Middle frontal gyrus (tissue), 1 donor: ENCODE data around the gene LBHD2.

Experiments
- DNase-seq: peaks from one replicate; pipeline ENCODE4 v3.0.0-alpha.2; 2015; ENCODE audit warnings: low spot score; ENCODE audit errors: extremely low spot score

LBHD2 gene

DNA sequence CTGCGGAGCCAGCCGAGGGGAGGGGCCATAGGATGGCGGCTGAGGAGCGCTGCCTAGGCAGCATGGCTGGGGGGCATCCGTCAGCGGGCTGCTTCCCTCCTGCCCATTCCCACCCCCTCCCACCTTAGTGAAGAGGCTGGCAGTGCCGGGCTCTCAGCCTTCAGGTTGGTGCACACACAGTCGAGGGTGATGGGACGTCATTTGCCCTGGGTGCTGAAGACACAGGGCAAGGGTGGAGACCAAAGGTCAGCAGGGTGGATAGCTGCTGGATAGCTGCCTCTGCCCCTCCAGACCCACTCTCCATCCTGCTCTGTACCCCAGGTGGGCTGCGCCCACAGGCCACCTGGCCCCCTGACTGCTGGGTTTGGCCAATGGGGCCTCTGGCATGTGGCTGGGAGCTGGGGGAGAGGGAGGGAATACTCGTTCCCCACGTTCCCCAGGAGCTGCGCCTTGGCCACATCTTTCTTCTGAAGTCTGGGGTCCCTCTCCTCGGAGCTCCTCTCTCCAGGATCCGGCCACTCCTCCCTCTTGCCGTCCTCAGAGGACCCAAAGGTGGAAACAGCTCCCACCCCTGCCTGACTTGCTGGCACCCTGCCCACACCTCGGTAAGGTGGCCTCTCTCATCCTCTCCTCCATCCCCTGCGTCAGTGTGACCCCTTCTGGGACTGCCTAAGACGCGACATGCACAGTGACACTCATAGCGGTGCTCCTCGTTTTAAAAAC is 15.5 kb upstream of the LBHD2 start:
- no peak for DNase-seq

DNA sequence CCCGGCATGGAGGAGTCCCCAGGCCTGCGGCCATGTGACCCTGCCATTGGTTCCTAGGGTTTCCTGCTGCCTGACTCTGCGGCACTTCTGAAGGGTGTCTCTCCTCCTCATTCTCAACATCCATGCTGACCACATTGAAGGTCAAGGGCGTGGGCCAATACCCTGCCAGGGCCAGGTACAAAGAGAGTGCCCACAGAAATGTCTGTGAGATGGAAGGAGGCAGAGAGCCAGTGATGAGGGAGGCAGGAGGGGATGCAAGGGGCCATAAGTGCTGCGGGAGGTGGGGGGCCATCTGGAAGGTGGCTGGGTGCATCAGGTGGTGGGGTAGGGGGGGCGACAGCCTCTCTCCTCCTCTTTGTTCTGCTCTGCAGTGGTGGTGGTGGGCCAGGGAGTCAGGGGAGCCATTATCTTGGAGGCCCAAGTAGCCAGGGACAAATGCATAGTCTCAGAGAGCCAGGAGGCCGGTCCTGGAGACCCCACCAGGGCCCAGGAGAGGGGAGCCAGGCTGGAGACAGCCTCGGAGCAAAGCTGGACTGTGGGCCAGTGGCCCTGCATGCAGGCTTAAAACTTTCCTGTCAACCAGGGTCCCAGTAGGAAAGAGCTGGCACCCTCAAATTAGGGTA is 13.6 kb upstream of the LBHD2 start:
- DNase-seq = no peak

DNA sequence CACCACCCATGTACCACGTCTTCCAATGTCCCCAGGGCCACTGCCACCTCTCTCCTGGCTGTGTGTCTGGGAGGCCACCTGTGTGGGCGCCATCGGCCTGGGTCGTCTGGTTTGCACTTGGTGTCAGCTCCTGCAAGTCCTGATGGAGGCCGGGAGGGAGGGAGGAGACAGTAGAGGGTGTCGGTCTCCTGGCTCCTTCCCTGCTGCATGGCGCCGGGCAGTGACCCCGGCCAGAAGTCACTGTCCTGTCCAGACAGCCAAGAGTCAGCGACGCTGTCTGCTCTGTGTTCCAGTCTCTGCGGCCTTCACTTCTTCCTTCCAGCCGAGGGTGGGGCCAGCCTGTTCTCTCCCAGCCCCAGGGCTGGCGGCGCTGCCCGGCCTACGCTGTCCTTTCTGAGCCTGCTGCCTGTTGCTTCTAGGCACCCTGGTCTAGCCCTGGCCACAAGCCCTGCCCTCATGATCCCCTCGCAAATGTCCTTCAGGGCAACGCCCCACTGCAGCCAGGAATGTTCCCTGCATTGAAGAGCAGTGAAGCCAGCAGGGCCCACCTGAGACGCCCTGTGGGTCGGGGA is 13.0 kb upstream of the LBHD2 start:
- no peak for DNase-seq

DNA sequence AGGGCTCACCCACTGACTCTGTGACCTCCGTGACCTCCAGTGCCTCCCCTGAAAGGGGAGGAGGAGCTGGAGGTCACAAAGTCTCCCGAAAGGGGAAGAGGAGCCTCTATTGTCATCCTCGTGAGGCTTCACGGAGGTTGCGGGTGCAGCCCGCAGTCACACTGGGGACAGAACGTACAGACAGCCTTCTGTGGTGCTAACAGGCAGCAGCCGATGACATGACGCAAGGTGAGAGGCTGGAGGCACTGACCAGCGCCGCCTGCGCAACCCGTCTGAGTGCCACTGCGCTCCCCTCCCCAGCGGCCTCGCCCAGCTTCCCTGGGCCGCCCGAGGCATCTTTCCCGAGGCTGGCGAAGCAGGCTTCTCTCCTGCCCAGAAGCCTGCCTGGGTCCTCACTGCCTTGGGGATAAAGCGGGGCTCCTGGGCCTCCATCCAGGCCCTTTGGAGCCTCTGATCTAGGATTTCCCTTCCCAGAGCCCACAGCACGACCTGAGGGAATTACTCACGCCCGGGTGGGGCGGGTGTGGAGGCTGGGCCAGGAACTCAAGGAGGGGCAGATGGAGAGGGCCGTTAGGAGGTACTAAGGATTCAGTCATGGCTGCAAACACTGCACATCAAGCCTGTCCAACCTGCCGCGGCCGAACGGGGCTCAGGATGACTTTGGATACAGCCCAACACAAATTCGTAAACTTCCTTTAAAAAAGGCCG is 12.3 kb upstream of the LBHD2 start:
- DNase-seq = no peak

DNA sequence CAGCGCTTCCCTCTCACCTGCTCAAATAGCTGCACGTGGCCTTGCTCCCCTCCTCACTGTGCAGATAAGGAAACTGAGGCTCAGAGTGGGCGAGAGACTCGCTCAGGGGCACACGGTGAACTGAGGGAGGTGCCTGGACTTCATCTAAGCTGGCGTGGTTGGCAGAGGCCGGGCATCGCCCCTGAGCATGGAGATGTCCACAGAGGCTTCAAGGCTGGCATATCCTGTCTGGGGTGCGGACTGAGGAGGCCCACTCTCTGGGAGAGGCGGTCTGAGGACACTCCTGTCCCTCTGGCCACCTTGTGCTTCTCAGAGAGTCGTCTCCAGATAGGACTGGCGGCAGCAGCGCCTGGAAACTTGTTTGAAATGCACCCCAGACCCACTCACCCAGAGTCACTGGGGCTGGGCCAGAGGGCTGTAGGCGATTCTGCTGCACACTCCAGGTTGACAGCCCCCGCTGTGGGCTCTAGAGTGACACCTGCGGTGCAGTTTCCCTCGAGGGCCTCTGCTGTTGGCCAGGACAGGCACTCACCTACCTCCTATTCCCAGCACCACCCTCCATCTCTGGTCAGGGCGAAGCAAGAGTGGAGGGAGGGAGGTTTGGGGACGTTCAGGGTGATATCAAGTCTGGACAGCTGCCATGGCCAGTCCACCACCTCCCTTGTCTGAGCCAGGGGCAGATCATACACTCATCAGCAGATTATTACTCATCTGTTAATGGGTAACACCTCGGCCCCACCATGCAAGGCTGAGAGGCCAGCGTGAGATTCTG is 11.2 kb upstream of the LBHD2 start:
- DNase-seq = no peak

DNA sequence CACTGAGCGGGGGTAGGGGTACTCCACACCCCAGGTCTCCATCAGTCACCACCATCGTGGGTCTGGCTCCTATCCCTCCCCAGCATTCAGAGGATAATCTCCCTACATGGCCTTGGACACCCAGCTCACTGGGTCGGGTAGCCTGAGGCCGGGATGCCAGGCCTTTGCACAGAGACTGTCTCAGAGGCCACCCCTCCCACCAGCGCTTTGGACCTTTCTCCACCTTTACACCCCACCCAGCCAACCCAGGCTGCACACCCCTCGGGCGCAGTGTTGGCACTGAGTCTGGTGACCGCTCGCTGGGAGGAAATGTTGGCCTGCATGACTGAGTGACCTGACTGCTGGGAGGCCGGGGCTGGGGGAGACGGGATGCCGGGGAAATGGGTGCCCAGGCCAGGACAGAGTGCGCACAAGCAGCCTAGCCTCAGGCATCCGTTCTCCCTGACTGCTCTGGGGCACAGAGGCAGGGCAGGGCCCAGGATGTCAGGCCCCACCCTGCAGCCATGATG is 10.6 kb upstream of the LBHD2 start:
- no peak for DNase-seq

DNA sequence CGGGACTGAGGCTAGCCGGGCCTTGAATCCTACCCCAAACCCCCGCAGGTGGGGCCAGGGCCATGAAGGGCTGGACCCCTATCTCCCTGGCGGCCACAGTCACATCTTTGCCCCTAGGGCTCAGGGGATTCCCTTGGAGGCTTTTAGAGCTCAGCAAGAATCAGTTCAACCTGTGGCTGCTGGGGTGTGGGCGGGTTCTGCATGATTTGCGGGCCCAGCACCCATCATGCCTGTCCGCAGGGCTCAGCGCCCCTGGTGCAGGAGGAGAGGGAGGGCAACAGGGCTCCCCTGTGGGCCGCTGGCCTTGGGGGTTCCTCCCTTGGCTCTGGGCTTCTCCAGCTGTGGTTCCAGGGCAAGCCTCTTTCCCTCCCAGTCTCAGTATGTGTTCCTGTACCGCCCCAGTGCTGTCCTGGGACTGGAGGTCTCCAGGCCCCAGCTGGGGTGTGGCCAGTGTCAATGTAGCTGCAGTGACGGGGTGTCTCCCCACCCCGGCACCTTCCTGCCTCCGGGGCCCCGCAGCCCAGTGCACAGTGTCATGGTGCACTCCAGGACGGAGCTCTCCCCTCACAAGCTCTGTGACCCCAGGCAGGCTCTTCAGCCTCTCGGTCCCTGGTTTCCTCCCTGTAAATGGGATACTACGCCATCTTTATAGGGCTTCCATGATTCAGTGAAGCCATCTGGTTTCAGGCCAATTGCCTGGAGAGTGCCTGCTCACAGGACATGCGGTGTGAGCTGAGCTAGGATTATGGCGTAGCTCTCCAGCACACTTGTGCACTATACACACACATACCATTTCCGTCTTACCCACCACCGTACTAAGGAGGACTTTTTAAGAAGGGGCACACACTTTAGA is 9.9 kb upstream of the LBHD2 start:
- DNase-seq = no peak

DNA sequence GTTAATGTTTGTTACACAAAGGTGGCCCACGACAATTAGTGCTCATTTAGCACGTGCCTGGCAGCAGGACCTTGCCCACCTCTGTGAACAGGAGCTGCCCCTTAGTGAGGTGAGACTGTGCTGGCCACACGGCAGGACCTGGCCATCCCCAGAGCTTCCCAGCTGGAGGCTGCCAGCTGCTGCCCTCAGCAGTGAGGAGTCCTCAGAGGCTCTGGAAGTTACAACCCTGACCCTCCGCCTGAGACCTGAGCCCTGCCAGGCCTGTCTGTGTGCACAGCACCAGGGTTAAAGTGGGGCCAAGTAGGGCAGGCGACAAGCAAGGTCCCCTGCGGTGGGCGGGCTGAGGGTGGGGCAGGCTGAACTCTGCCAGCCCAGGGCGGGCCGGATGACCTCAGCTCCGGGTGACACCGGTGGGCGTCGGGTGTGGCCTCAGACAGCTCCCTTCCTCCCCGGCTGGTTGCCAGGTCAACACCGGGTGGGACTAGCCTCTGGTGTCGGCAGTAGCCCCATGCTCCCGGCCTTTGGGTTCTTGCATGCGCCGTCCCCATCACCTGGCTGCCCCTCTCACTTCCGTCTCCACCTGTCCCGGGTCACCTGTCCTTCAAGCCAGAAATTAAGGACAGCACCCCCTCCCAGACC is 9.2 kb upstream of the LBHD2 start:
- DNase-seq = no peak

DNA sequence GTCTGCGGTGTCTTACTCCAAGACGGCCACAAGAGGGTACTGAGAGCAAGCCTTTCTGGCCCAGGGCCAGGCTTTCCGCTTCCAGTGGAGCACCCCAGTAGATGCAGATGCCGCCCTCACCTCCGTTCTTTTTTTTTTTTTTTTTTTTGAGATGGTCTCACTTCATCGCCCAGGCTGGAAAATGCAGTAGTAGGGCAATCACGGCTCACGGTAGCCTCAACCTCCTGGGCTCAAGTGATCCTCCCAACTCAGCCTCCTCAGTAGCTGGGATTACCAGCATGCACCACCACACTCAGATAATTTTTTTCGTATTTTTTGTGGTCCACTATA is 5.6 kb upstream of the LBHD2 start:
- peak; percentile 31 for DNase-seq

DNA sequence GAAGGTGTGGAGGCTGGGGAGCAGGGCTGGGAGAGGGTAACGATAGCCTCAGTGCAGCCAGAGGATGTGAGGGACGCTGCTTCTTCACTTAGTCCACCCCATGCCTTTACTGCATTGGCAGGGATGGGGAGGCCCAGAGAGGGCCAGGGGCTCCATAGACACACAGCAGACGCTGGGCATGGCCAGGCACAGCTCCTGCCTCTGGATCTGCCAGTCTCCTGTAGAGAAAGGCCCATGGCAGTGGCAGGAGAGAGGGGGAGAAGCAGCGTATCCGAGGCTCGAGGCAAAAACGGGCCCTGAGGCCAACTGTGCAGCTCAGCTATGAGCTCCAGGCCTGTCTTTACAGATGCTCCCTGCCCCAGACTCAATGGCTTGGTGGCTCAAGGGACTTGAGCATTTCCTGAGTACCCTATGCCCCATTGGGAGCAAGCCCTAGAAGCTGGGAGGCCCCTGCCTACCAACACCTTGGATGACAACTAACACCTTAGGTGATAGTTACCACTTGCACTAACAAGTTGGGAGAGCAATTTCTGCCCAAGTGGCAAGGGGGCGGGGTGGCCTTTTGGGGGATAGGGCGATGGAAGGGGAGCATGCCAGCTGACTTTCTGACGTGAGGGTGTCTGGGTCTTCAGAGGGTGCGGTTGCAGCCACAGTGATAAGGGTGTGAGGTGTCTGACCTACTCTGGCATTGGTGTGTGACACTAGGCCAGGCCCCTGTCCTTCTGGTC is 5.0 kb upstream of the LBHD2 start:
- DNase-seq = no peak

DNA sequence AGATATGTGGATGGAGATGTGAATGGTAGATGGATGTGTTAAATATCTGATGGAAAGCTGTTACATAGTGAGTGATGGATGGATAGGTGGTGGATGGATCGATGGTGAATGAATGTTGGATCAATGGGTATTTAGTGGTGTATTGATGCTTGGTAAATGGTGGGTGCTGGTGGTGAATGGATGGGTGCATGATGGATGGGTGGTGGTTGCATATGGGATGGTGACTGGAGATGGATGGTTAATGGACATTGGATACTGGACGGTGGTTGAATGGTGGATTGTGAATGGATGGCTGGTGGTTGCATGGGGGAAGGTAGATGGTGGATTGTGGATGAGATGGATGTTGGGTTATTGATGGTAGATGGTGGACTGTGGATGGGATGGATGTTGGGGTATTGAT is 2.1 kb upstream of the LBHD2 start:
- no peak for DNase-seq

DNA sequence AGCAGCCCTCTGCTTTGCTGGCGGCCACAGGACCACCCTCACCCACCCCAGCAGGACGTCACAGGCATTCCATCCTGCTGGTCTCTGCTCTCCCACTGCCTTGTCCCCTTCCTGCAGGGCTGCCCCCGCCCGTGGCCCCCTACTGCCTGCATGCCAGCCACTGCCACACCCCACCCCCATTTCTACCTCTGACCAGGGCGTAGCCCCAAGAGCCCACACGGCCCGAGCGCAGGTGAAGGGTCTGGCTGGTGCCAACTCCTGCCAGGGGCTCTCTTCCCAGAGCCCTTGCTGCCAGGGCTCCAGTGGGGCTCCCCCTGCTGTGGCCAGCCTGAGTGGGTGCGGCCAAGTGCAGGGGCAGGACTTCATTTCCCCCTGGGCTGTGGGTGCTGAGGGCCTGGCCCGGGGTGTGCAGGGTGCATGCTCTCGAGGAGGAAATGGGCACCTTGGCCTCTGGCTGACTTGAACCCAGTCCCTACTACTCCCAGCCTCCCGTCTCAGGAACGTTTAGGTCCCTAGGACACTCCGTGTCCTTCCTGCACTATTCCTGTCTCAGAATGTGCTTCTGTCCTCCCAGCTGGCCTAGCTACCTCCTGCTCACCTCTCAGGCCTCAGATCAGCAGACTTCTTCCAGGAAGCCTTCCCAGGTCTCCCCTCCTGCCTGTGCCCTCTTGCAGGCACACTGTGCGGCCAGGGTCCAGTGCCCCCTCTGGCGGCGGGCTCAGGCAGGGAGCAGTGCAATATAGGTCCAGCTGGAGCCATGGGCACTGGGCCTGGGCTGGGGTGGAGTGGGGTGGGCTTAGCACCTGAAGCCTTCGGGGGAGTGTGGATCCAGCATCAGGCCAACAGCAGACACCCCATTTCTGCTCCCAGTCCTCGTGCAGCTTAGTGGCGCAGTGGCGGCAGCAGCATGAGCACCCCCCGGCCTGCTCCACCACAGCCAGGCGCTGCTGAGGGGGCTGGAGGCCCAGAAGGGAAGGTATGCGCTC is 1.4 kb downstream of the LBHD2 start:
- DNase-seq = no peak

DNA sequence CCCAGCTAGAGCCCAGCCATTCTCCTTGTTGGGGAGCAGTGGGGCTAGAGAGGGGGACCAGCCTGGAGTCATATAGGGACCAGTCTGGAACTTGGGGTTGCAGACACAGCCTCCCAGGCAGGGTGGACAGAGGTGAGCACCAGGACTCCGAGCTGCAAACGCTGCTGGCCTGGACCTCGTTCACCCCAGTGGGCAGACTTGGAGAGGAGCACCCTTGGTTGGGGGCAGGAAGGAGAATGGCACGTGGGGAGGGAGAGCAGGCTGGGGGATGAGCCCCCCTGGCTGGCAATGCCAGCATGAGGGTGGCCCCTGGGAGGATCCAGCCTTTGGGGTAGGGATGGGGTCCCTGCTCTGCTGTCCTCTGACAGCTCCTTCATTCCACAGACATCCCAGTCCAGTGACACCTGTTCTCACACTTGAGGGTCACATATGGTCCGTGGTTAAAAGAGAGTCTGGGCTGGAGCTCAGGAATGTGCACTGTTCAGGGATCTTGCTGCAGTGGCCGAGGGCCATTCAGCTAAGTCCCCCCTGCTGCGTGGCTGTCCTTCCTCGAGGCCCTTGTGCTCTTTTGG is 2.8 kb downstream of the LBHD2 start:
- DNase-seq = no peak

DNA sequence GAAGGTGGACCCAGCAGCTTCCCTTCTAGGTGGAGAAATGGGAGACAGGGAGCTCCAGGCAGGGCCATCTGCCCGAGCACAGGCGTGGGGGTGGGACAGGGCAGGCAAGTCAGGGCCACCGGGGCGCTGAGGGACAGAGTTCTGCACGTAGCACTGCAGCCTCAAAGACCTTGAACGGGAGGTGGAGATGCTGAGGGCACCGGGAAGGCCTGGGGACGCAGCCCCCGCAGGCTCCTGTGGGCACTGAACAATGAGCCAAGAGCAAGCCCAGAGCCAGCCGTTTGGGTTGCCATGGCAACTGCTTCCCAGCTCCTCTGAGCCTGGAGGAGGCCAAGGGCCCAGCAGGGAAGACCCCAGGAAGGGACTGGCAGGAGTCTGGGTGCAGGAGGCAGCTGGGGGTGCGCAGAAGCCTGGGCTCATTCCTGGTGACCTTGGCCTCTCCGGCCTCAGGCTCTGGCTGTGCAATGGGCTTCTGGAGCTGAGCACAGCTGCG is 3.4 kb downstream of the LBHD2 start:
- no peak for DNase-seq

DNA sequence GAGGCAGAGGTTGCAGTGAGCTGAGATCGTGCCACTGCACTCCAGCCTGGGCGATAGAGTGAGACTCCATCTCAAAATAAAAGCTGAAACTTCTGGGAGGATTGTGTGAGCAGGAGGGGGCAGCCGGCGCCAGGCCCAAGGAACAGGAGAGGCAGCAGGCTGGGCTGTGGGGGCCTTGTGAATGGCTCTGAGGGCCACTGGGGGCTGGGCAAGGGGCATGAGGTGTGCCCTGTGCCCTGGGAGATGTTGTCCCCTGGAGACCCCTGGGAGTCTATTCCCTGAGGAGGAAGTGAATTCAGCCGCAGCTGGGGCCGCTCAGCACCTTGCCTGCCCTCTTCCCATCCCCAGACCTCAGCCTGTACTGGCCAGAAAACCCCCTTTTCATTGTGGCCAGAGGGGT is 4.9 kb downstream of the LBHD2 start:
- no peak for DNase-seq

DNA sequence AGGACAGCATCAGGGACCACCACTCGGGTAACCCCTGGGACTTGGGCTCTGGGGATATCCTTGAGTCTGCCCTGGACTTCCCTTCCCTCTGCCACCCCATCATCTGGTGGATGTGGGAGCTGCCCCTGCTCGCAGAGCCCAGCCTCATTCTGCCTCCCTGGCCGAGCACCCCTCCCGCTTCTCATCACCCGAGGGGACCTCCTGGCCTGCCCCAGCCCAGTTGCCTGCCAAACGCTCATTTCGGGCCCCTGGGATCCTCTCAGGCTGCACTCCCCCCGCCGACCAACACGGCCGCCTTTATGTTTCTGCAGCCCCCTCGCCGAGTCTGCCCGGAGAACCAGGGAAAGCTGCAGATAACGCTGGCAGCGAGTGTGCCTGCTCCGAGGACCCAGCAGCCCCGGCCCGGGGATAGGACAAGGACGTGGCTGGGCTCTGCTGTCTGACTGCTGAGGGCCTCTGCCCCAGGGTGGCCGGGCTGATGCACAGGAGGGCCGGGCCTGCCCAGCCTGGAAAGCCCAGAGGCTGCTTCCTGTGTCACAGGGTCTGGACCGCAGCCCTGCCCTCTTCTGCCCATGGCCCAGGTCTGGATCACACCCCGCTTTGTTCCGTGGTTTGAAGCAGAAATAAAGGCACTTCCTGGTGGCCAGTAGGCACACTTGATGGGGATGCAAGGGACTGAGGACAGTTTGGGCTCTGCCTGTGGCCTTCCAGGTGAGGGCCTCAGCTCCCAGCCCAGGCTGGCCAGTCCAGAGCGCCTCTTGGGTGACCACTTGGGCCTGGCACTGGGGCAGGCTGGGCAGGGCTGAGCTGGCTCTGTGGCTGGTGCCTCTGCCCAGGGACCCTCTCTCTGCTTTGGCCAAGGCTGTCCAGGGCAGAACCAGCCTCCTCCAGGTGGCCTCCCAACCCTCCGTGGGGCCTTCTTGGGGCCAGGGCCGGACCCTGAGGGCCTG is 5.7 kb downstream of the LBHD2 start:
- no peak for DNase-seq
